NCI-H2171 (cell line): ENCODE results near the gene KAZN.
A peak's percentile ranks its signal among the peaks of the same experiment; 100 is the strongest.
"Not testable (repeated sequence)": the region's sequence is repeated elsewhere in the genome, so short reads cannot be mapped to it uniquely, and the experiment has no call there.

Source experiments
- DNase-seq: peaks from one replicate; lab custom pipeline; 2025; lab: John Stamatoyannopoulos, UW

Gene KAZN

GRCh38 chr1:15115542-15116330 is 517.3 kb downstream of the KAZN start:
- DNase-seq, result no peak

DNA sequence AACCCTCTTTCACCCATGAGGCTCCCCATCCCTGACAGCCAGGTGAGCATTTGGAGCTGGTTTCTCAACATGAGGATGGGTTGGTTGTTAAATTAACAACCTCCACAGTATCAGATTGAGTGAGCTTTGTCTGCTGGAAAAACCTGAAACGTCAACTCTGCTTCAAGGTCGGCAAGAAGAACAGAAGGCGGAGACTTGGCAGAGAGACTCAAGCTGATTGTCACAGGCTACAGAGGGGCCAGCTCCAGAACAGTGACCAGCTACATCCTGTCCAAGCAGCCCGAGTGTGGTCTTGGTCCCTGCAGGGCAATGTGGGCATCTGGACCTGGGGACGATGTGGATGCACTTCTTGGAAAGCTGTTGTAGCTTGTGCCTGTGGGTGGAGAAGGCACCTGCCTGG is 518.5 kb downstream of the KAZN start:
- no peak for DNase-seq

DNA sequence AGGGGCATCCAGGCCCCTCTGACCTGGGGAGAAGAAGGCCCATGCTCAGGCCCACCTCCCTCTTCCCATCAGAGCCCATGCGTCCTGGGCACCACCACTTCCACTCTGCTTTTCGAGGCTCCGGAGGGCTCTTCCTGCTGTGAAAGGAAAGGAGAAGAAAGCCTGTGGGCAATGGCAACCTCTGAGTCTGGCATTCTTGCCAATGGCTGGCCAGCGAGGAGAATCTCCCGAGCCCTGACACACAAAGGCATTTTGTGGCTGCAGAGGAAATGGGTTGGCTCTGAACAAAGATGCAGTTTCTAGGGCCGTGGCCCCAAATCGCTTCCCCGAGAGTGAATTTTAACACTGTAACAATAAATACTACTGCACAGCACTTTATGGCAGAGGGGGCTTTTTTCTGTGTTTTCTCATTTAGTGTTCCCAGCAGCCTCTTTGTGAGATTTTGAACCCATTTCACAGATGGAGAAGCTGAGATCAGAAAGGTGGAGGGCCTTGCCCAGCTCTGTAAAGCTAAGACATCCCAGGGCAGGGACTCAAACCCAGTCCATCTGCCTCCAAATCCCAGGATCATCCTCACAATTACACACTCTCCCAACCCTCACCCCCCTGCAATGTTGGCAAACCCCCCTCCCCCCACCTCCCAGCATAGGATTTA is 519.3 kb downstream of the KAZN start:
- no peak for DNase-seq

DNA sequence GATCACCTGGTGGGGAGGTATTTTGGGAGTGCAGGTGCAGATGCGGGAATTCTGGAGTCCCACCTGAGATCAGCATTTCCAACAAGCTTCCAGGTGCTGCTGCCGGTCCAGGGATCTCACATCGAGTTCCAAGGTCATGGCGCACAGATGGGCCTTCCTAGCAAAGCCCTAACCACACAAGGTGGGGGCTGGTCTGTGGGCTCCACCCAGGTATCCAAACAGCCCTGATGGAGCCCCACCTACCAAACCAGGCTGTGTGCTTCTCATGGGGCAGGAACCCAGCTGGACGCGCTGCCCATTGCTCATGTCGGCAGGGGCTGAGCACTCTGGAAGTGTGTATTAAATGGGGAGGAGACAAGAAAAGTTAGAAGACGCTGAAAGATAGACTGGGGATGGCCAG is 520.1 kb downstream of the KAZN start:
- no peak for DNase-seq

DNA sequence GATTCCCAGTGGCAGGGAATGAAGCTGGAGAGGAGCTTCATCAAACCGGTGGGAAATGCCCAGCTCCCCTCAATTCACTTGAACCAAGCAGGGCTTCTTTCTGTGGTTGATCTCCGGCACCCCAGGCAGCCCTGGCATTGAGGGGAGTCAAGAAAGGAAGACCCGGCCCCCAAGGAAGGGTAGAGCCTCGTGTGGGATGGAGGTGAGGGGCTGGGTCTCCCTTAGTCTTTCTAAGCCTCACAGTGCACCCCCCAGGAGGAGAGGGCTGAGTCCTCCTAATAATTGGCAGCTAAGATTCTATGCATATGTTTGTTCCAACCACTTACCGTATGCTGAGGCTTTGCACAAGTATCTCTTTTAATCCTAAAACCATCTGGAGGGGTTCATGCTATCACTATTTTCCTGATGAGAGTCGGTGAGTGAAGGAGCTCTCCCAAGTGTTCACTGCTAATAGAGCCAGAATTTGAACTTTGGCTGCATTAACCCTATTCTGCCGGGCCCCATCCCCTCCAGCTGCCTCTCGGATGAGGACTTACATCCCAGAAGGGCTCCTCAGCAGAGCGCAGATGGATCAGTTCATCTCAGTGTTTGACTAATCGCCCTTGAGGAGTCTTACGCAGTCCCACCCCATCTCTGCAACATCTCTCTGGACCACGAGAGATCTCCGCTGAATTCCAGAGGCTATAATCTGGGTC is 521.9 kb downstream of the KAZN start:
- no peak for DNase-seq

DNA sequence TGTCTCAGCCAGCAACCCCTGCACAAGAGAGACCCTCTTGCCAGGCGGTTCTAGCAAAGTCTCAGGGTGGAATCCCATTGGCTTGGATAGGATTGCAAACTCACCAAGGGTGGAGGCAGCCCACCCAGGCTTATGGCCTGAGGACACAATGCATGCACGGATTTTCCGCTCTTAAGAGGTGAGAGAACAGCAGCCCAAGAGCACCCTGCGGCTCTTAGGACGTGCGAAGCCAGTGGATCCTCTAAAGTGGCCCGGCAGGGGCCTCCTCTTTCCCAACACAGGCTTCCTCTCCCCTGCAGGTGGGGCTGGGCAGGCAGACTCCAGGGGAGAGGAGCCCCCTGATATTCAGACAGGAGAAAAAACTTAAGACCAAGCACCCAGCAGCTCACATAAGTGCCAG is 523.8 kb downstream of the KAZN start:
- DNase-seq, result no peak

- no peak for DNase-seq
These were observed 524.8 kb downstream of the KAZN start for GRCh38 chr1:15123270-15123669.

- no peak for DNase-seq
These were observed 525.4 kb downstream of the KAZN start for GRCh38 chr1:15123925-15124324.

DNA sequence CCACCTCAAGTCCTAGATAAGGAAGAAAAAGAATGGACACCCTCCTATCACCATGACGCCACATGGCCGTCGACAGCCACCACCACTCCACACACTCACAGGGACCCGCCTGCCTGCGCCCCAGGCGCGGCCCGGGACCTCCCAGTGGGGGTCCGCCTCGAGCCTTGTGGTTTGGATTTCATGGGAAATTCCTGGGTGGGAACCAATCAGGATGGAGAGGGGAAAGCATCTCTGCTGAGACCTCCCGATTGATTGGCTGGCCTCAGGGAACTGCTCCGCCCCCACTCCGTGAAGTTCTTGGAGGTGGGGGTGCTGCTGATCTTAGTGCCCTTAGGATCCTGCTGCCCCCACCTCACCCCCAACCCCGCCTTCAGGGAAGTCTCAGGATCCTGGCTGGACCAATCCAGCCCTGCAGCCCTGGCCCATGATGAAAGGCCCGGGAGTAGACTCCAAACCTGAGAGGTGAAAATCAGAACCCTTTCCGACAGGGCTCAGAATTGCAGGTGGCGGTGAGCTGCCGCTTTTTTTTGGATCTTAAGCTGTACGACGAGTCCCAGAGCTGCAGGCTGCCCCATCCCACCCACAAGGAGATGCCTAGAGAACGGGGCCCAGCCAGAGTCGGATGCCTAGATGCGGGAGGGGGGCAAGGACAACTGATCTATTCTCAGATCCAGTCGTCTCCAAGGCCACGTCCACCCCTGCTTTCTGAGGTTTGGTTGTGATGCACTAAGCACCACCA is 526.0 kb downstream of the KAZN start:
- no peak for DNase-seq

GRCh38 chr1:15125101-15125745 is 526.7 kb downstream of the KAZN start:
- no peak for DNase-seq

- DNase-seq, result no peak
These were observed 529.6 kb downstream of the KAZN start for GRCh38 chr1:15128077-15128476.

GRCh38 chr1:15128520-15129313 is 530.2 kb downstream of the KAZN start:
- peak; percentile 41 for DNase-seq

GRCh38 chr1:15129944-15130343 is 531.5 kb downstream of the KAZN start:
- DNase-seq, result no peak

DNA sequence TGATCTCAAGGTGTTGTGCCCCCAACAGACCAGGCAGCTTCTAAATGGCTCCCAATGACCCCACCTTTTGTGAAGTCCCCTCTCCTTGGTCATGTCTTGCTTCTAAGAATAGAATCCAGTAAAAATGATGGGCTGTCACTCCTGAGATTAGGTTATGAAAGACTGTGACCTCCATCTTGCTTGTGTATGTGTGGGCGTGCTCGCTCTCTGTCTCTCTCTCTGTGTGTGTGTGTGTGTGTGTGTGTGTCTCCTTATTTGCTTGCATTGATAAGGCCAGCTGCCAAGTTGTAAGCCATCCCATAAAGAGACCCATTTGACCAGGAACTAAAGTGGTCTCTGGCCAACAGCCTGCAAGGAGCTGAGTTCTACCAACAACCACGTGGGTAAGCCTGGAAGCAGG is 532.1 kb downstream of the KAZN start:
- no peak for DNase-seq

DNA sequence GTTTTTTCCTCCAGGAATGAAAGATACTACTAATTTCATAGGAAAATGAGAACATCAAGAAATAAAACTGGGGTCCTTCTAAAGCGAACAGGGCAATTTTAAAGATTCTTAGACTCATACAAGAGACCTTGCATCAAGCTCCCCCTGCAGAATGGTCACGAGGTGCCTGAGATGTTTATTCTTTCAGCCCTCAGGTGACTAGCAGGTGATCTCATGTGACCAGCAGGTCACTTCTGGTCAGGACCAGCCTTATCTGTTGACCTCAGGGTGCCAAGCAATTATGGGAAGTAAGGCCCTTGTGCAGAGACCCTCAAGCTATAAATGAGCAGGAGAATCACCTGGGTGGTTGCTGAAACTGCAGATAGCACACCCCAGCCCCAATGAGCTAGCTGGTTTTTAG is 534.5 kb downstream of the KAZN start:
- DNase-seq, result no peak

GRCh38 chr1:15134285-15134684 is 535.8 kb downstream of the KAZN start:
- no peak for DNase-seq

DNA sequence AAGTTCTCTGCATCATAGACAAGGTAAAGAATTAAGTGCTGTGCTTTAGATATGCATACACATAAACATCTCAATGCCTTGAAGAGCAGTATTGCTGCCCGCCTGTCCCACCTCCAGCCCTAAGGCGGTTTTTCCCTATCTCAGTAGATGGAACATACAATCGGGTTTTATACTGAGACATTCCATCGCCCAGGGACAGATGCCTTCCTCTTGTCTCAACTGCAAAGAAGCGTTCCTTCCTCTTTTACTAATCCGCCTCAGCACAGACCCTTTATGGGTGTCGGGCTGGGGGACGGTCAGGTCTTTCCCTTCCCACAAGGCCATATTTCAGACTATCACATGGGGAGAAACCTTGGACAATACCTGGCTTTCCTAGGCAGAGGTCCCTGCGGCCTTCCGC is 537.1 kb downstream of the KAZN start:
- not testable (repeated sequence) for DNase-seq

DNA sequence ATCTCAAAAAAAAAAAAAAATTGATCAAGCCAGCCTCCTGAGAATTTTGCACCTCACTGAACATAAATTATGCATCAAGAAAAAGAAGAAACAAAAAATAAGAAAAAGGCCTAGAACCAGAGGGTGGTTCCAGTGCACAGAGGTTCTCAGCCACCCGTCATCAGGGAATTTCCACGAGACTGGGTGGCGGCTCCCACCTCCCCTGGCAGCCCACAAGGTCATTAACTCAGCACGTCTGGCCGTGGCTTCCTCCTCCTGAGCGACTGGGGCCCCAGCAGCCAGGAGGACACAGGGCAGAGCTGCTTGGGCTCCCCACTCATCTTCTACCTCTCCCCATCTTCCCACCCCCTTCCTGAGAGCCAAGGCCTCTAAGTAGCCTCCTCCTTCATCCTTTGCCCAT is 539.3 kb downstream of the KAZN start:
- DNase-seq, result no peak

DNA sequence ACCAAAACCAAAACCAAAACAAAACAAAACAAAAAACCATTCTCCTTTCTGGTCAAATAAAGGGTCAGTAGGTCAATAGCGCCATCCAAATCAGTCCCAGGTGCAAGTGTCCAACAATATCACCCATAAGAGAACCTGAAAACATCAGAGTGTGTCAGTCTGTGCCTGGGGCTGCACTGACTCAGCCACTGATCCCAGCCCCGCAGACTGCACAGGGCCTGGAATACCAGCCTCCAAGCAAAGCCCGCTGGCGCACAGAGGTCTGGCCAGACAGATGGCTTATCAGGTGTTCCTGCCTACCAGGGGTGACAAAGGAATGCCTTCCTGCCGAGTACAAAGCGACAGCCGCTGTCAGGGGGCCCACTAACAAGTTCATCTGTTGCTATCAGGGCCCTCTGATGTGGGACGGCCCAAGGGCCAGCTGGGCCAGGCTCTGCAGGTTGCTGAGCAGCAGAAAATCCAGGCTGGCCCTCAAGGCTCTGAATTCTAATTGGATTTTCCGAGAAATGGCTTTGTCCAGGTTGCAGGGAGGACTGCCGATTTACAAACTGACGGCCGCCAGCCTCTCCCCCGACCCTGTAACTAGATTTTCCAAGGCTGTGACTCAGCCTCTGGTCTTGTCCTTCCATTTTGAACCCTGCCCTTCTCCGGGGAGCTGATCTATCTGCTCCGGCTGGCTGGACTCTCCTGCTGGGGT is 541.3 kb downstream of the KAZN start:
- peak; percentile 87 for DNase-seq

GRCh38 chr1:15141935-15142539 is 543.6 kb downstream of the KAZN start:
- DNase-seq, result no peak
